Superior temporal gyrus (tissue), 1 donor: ENCODE data around the gene CCDC121.
"Not testable (repeated sequence)": the region's sequence is repeated elsewhere in the genome, so short reads cannot be mapped to it uniquely, and the experiment has no call there.

Source experiments
- DNase-seq: peaks from one replicate; pipeline ENCODE4 v3.0.0-alpha.2; 2016; ENCODE audit errors: extremely low spot score

CCDC121 gene

DNA sequence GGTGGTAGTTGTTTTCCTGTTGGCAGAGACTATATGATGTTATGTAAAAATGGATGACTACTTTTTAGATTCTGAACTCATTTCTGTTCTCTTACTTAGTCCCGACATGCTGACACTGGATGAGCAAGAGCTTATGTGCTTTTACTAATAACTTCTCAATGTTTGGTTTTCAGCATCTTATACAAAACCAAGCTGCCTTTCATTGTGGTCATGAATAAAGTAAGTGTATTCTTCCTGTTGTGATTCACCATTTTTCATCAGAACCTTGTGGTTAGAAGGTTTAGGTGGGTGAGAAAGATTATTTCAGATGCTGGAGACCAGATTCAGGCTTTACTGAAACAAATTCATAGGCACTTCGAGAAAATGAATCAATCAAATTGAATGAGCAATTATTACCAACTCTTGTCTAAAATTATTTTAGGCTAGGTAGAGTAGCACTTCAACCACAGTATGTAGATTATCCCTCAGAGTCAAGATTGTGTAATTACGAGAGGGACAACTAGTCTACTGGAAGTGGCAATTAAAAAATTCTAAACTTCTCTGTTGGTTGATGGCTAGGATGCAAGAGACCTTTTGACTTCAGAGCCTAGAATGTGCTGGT, 9.3 kb upstream of the CCDC121 start:
- DNase-seq = no peak

DNA sequence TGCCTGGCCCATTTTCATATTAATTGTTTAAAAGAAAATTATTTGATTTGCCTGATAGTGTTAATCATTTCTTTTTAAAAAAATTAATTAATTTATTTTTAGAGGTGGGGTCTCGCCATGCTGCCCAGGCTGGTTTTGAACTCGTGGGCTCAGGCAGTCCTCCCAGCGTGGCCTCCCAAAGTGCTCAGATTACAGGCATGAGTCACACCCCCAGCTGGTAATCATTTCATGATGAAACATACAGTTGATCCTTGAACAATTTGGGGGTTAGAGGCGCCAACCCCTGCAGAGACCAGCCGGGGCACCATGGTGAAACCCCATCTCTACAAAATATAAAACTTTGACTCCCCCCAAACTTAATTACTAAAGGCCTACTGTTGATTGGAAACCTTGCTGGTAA, 8.0 kb upstream of the CCDC121 start:
- DNase-seq = no peak

DNA sequence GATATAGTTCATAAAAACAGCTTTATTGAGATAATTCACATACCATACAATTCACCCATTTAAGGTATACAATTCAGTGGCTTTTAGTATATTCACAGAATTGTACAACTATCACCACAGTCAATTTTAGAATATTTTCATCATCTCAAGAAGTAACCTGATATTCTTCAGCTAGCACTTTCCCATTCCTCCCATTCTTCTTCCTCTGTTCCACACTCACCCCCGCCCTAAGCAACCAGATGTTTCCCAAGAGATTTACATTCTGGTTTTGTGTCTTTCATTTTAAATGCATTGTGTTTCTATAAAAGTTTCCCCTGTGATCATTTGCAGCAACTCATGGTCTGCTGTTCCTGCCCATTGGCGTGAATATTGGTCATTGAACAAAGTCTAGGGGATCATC, 5.5 kb upstream of the CCDC121 start:
- no peak for DNase-seq

DNA sequence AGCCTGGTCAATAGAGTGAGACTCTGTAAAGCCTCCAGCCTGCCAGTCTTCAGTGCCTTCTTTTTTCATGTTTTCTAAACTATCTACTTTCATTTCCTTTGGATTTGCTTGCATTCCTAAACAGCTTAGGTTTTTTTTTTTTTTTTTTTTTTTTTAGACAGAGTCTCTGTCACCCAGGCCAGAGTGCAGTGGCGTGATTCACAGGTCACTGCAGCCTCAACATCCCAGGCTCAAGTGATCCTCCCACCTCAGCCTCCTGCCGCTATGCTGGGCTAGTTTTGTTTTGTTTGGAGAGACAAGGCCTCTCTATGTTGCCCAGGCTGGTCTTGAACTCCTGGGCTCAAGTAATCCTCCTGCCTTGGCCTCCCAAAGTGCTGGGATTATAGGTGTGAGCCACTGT, 1.4 kb upstream of the CCDC121 start:
- DNase-seq = not testable (repeated sequence)

DNA sequence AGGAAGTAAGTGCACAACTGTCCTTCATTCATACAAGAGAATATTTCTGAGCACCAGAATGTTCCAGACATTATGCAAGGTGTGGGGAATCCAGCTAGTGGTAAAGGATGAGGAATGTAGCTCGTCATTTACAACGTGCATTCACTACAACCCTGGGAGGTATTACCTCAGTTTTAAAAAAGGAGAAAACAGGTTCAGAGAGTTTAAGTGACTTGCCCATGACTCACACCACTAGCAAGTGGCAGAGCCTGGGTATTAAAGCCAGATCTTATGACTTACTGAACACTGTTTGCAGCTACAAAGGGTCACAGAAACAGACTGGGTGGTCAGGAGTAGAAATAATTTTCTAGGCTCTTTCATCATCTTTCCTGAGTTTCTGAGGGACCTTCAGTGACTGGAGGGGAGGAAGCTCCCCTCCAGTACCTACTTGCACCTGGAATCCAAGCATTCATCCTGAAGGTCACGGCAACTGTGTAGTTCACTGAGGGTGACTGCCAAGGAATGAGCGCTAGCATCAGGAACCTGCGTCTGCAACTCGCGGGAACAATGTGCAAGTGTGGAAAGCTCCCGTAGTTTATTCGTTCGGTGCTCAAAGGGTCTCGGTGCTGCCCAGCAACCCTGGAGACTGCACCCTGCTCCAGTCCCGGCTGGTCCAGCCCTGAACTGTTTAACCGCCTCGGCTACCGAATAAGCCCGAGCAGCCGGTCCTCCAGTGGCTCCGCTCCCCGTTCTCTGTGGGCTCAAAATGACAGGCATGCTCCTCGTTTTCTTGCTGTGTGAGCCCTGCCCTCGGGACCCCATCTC, 647 bp downstream of the CCDC121 start:
- peak; percentile 26 for DNase-seq

DNA sequence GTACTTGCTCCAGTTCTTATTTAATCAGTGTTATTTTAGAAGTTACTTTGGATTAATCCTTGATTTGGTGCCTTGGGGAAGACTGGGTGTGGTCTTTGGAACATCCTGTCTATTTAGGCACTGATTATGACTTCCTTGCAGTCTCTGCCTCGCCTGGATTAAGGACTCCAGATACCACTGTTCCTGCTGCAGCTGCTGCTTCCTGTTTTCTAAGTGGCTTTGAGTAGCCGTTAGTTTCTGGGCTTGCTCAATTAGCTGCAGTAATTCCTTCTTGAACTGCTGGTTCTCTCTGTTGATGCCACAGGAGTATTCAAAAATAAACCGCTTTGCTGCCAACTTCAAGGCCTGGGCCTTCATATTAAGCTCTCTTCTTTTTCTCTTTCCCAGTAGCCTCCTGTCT, 1.9 kb downstream of the CCDC121 start:
- not testable (repeated sequence) for DNase-seq

DNA sequence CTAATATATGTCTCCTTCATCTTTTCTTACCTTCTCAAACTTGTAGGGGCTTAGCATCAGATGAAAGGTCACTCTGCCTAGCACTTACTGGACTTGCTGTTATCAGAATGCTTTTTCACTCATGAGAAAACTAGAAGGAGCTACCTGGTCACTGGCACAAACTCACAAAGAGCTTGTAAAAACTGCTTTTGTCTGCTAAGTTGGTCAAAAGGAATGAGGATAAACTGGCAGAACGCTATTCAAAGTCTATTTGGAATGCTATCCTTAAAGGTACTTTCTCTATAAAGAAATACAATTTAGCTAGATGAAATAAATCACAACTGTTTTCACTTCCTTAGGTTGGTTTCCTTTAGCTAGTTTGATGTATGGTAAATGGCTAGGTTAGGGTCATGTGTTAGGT, 2.5 kb downstream of the CCDC121 start:
- DNase-seq = not testable (repeated sequence)

DNA sequence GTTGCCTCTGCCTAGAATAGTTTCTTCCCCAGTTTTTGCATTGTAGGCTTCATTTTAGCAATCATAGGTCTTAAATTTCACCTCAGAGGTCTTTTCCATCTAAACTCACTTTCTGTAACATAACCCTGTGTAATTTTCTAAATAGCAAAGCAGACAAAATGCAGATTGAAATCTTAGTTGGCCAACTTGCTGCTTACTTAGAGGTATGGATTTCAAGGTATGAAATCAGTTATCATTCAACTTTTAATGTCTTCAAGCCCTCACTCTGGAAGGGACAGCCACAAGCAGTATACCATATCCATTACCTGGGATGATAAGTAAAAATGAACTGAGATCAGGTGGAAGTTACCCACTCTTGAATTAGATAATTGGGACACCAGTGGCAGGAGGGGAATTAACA, 3.9 kb downstream of the CCDC121 start:
- no peak for DNase-seq

DNA sequence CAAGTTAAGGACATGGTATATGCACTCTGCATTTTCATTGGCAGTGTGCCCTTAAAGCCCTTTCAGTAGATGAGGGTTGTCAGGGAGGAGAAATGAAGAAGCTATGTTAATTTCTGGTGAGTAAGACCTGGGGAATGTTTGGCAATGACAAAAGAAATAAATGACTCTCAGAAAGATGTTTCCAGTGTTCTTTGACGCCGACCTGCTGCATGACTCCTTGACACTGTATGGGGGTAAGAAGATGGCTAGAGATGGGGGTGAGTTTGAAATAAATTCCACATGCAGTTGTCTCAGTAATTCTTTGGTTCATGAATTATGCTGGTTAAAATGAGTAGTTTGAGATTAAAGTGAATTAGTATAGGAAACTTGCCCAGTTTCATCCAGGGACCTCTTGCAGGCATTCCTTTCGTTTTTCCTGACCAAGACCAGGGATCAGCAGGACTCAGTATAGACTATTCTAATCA, 5.9 kb downstream of the CCDC121 start:
- no peak for DNase-seq

DNA sequence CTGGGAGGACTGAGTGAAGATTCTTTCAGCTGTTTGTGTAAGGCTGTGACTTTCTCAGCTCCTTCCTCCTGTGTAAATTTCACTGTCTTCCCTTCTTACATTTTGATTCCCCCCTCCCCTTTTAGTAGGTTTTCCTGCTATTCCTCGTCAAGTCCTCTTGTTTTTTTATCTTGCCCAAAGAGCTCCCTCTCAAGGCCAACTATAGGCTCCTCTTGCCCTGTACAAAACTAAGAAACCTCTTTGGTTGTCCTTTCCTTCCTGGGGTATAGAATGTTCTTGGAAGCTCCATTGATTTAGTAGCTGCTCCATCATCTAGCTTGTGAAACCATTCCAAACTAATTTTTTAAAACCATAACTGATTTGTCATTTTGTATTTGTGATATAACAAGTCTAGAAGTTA, 7.3 kb downstream of the CCDC121 start:
- DNase-seq = no peak

DNA sequence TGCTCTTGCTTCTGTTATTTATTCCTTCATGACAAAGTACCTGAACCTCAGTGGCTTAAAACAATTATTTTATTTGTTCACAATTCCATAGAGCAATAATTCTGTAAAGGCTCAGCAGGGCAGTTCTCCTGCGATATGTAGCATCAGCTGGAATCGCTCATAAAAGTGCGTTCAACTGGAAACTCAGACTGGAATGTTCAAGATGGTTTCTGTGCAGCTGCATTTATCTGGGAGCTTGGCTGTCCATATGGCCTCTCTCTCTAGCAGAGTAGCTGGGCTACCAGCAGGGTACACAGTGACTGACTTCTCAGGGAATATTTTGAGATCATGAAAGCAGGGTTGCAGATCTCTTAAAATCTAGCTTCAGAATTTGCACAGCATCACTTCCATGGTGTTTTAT, 13.5 kb downstream of the CCDC121 start:
- no peak for DNase-seq

DNA sequence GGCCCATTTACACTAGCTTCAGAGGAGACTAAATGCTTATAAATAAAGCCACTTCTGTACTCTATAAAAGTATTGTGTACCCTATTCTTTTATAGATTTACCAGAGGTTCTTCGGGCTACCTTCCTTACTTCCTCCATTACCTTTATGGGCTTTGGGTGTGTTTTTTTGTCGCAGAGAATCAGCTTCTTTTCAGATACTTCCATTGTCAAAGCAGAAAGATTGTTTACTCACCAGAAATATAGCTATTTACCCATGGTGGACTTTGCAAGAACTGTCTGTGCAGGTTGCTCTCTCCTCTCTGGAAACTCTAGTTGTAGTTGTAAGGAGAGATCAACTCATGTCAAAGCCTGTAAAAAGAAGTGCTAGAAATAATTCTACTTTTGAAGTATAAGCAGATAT, 14.8 kb downstream of the CCDC121 start:
- DNase-seq = no peak

DNA sequence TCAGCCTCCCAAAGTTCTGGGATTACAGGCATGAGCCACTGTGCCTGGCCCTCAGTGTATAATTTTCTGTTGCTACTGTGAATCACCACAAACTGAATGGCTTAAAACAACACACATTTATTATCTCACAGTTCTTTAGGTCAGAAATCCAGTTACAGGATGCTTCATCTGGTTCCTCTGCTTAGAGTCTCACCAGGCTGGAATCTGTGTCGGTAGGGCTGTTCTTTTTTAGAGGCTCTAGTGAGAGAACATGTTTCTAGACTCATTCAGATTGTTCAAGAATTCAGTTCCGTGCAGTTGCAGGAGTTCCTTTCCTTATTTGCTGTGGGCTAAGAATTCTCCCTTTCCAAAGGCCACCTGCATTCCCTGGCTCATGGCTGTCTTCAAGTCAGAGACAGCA, 22.2 kb downstream of the CCDC121 start:
- no peak for DNase-seq

DNA sequence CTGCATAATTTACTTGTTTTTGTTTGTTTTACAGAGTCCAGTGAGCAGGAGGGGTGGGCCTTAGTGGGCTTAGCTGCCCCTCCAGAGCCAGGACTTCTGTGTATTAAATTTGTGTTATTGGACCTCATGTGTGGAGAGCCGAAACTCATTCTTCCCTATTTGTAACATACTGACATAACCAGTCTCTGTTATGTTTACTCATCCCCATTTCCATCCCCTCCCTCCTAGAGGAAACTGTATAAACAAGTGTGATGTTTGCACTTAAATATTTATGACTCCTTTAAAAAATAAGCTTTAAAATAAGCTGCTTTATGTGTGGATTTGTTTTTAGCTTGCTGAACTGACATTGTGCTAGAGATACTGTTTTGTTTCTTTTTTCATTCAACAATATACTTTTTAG, 32.2 kb downstream of the CCDC121 start:
- DNase-seq = no peak

DNA sequence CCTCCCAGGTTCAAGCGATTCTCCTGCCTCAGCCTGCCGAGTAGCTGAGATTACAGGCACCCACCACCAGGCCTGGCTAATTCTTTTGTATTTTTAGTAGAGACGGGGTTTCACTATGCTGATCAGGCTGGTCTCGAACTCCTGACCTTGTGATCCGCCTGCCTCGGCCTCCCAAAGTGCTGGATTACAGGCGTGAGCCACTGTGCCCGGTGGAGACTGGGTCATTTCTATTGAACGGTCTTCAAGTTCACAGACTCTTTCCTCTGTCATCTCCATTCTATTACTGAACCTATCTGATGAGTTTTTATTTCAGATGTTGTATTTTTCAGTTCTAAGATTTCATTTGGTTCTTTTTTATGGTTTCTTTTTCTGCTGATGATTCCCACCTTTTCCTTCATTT, 33.4 kb downstream of the CCDC121 start:
- DNase-seq = not testable (repeated sequence)

DNA sequence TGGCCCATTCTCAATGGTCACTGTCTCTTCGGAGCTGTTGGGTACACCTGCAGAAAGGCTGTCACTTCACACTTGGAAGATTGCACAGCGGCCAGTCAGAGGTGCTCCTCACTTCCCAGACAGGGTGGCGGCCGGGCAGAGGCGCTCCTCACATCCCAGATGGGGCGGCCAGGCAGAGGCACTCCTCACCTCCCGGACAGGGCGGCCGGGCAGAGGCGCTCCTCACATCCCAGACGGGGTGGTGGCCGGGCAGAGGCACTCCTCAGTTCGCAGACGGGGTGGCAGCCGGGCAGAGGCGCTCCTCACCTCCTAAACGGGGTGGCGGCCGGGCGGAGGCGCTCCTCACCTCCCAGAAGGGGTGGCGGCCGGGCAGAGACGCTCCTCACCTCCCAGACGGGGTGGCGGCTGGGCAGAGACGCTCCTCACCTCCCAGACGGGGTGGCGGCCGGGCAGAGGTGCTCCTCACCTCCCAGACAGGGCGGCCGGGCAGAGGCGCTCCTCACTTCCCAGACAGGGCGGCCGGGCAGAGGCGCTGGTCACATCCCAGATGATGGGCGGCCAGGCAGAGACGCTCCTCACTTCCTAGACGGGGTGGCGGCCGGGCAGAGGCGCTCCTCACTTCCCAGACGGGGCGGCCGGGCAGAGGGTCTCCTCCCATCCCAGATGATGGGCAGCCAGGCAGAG, 34.6 kb downstream of the CCDC121 start:
- not testable (repeated sequence) for DNase-seq

DNA sequence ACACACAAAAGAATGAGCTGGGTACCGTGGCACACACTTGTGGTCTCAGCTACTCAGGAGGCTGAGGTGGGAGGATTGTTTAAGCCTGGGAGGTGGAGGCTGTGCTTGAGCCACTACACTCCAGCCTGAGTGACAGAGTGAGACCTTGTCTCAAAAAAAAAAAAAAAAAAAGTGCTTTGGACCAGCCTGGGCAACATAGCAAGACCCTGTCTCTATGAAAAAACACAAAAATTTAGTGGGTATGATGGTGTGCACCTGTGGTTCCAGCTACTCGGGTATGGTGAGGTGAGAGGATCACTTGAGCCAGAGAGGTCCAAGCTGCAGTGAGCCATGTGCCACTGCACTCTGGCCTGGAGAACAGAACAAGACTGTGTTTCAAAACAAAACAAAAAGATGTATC, 35.6 kb downstream of the CCDC121 start:
- no peak for DNase-seq

DNA sequence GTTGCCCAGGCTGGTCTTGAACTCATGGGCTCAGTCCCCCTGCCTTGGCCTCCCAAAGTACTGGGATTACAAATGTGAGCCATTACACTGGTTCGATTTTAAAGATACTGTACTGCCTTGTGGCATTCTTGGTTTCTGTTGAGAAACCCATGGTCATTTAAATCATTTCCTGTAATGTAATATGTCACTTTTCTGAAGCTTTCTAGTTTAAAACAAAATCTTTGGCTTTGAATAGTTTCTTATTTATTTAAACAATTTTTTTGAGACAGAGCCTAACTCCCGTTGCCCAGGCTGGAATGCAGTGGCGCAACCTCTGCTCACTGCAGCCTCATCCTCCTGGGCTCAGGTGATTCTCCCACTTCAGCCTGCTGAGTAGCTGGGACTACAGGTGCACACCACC, 37.1 kb downstream of the CCDC121 start:
- no peak for DNase-seq

DNA sequence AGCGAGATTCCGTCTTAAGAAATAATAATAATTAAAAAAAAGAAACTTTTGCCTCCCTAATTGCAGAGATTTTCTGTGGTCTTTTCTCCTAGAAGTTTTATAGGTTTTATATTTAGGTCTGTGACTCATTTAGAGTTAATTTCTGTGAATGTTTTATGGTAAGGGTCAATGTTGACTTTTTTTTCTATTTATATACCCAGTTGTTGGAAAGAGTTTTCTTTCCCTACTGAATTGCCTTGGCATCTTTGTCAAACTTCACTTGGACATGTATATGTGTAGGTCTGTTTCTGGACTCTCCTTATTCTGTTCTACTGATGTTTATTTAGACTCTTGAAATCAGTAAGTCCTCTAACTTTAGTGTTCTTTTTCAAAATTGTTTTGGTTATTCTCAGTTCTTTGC, 40.5 kb downstream of the CCDC121 start:
- no peak for DNase-seq

DNA sequence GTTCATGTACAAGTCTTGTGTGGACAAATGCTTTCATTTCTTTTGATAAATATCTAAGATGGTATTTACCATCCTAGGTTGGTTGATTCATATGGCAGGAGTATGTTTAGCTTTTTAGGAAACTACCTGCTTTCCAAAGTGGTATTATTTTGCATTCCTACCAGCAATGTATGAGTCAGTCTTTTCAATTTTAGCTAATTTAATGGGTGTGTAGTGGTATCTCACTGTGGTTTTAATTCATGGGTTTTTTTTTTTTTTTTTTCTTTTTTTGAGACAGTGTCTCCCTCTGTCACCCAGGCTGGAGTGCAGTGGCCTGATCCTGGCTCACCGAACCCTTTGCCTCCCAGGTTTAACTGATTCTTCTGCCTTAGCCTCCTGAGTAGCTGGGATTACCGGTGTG, 41.8 kb downstream of the CCDC121 start:
- no peak for DNase-seq

DNA sequence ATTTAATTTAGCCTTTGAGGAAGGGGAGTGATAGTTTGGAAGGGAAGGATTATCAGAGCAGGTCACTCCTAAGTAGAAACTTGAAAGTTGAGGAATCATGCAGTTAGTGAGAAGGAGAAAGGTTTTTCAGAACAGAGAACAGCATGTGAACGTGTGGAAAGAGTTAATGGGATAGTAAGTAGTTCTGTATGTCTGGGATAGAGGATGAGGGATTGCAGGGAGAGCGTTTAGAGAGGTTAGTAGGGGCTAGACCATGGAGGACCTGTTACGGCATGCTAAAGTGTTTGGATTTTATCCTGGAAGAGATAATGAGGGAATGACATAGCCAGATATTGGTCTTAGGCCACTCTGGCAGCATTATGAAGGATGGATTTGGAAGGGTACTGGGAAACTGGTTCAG, 44.2 kb downstream of the CCDC121 start:
- DNase-seq = no peak

DNA sequence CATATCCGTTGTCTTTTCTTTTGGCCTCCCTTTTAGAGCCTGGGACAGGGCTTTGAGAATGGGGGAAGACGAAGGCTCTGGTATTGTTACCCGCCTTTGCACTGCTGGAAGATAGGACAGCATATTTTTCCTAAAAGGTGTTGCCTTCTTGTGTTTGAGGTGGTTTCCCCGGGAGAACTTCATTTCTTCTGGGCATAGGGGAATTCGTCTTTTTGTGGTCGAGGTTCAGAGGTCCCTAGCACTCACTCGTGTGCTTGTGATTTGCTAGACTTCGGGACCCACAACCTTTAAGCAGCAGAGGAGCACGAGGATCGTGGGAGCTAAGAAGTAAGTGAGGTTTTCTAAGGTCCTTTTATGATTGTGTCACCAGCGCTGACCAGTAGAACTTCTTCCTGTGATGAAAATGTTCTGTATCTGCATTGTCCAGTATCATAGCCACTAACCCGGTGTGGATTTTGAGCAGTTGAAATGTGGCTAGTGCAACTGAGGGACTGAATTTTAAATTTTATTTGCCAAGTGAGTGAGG, 45.4 kb downstream of the CCDC121 start:
- DNase-seq = no peak
